PC-3 (cell line): ENCODE data around the gene DLG2. TPM values are rescaled to one million over a fixed set of nuclear protein-coding genes. Genes with fewer than 3 reads are reported as not detected.
"Not testable (repeated sequence)": the region's sequence is repeated elsewhere in the genome, so short reads cannot be mapped to it uniquely, and the experiment has no call there.

ENCODE experiments used
- ATAC-seq: fragments of 200-7000 bp; cut with Tn5 transposase; 2 replicates; pipeline ENCODE4 v1.9.1; 2020; ENCODE audit warnings: mild to moderate bottlenecking, moderate library complexity
- BruUV-seq: library from RNA; stranded (reverse); fragments of 400-500 nt; replicated peaks from 2 replicates; lab custom pipeline; 2021; lab: Mats Ljungman, UMichigan
- CTCF ChIA-PET: fragments of 300-600 bp; sonication (Branson Sonifier 250); formaldehyde crosslinking; loops from one replicate; lab custom pipeline; 2022; ENCODE audit warnings: antibody characterized with exemption; lab: Charles Lee
- POLR2A ChIA-PET: fragments of 300-600 bp; sonication (Branson Sonifier 250); formaldehyde crosslinking; loops from one replicate; lab custom pipeline; 2022; ENCODE audit warnings: antibody characterized with exemption; ENCODE audit not compliant: unreplicated experiment; lab: Charles Lee
- DNase-seq: peaks from one replicate; pipeline ENCODE4 v3.0.0-alpha.2; 2015
- H2AFZ ChIP-seq: fragments of 300-600 bp; sonication (generic); 2 replicates; pipeline ENCODE4 v1.6.0; 2016; ENCODE audit warnings: antibody characterized with exemption, low read length
- H3F3A ChIP-seq: fragments of 300-600 bp; sonication (generic); one replicate; pipeline ENCODE4 v1.6.0; 2017; ENCODE audit warnings: antibody characterized with exemption, low read length, control low read depth, mild to moderate bottlenecking; ENCODE audit not compliant: unreplicated experiment
- H3K27ac ChIP-seq: fragments of 300-600 bp; sonication (generic); 2 replicates; pipeline ENCODE4 v1.5.1; 2016; ENCODE audit warnings: mild to moderate bottlenecking, low read length
- H3K27me3 ChIP-seq: fragments of 300-600 bp; sonication (generic); 2 replicates; pipeline ENCODE4 v1.6.1; 2016; ENCODE audit warnings: low read length, mixed read lengths
- H3K36me3 ChIP-seq: fragments of 300-600 bp; sonication (generic); 2 replicates; pipeline ENCODE4 v1.6.1; 2016; ENCODE audit warnings: low read depth, mixed run types, low read length, mixed read lengths
- H3K4me1 ChIP-seq: fragments of 300-600 bp; sonication (generic); 2 replicates; pipeline ENCODE4 v1.5.1; 2016; ENCODE audit warnings: low read length; ENCODE audit not compliant: insufficient read depth
- H3K4me2 ChIP-seq: fragments of 300-600 bp; sonication (generic); 2 replicates; pipeline ENCODE4 v1.6.0; 2016; ENCODE audit warnings: low read length
- H3K4me3 ChIP-seq: fragments of 300-600 bp; sonication (generic); 2 replicates; pipeline ENCODE4 v1.5.1; 2016; ENCODE audit warnings: mild to moderate bottlenecking, low read length, mixed read lengths
- H3K79me2 ChIP-seq: fragments of 300-600 bp; sonication (generic); 2 replicates; pipeline ENCODE4 v1.6.1; 2017; ENCODE audit warnings: low read length, mixed read lengths
- H3K9ac ChIP-seq: fragments of 300-600 bp; sonication (generic); 2 replicates; pipeline ENCODE4 v1.6.0; 2016; ENCODE audit warnings: mild to moderate bottlenecking, low read length
- H3K9me2 ChIP-seq: fragments of 300-600 bp; sonication (generic); replicated peaks from 2 replicates; pipeline ENCODE4 v1.6.1; 2016; ENCODE audit warnings: mixed run types, low read length, mixed read lengths
- H3K9me3 ChIP-seq: fragments of 300-600 bp; sonication (generic); 2 replicates; pipeline ENCODE4 v1.6.1; 2016; ENCODE audit warnings: low read length, mixed read lengths
- H4K20me1 ChIP-seq: fragments of 300-600 bp; sonication (generic); 2 replicates; pipeline ENCODE4 v1.6.1; 2016; ENCODE audit warnings: low read length, mixed read lengths
- CTCF ChIP-seq: fragments of 300-600 bp; sonication (generic); conservative IDR thresholded peaks from 2 replicates; pipeline ENCODE4 v1.5.1; 2017; ENCODE audit warnings: antibody characterized with exemption, low read depth, mild to moderate bottlenecking, low read length
- EZH2 ChIP-seq: fragments of 300-600 bp; sonication (generic); IDR thresholded peaks from one replicate; pipeline ENCODE4 v1.6.1; 2017; ENCODE audit warnings: antibody characterized with exemption, mild to moderate bottlenecking, low read length; ENCODE audit not compliant: unreplicated experiment
- EZH2phosphoT487 ChIP-seq: fragments of 300-600 bp; sonication (generic); IDR thresholded peaks from 2 replicates; pipeline ENCODE4 v1.6.1; 2018; ENCODE audit warnings: mild to moderate bottlenecking, antibody characterized with exemption, low read length, borderline replicate concordance
- intact Hi-C: fragments of 100-400 bp; cut with micrococcal nuclease; formaldehyde crosslinking; loops from 2 replicates; pipeline ENCODE4 v1.9.0; 2023
- total RNA-seq: library from RNA; depleted of rRNA; stranded (reverse); fragments of >200 nt; gene quantifications from 2 replicates; pipeline ENCODE4 v1.2.3, GENCODE V29; 2014

Gene DLG2
- total RNA-seq, 1 experiment from 2014 or later = 0.58 TPM

GRCh38 chr11:85347291-85347690 is 279.9 kb downstream of the DLG2 start:
- no TSS peak for BruUV-seq
- intact Hi-C loops = no loop called here
- no peak overlapping the region for H3K27ac ChIP-seq
- H3F3A ChIP-seq = no peaks in the 10 kb centered on the region
- H3K9me3 ChIP-seq = no peaks in the 10 kb centered on the region
- POLR2A ChIA-PET = no interaction called here
- CTCF ChIA-PET = no interaction called here
- H2AFZ ChIP-seq = no peak overlapping the region
- H3K36me3 ChIP-seq = no peaks in the 10 kb centered on the region
- no peak for DNase-seq
- no peak overlapping the region for H3K4me2 ChIP-seq
- no peaks in the 10 kb centered on the region for H4K20me1 ChIP-seq
- TF ChIP-seq EZH2phosphoT487 (no peak), CTCF (no peak), EZH2 (no peak)
- H3K79me2 ChIP-seq = no peaks in the 10 kb centered on the region
- H3K9ac ChIP-seq = no peak overlapping the region
- H3K9me2 ChIP-seq = no peaks in the 10 kb centered on the region; the same call in 1 of the 2 replicates
- ATAC-seq = no peak
- no peaks in the 10 kb centered on the region for H3K4me1 ChIP-seq
- H3K27me3 ChIP-seq = peaks cover 10% of the 10 kb centered on the region; the same call in 1 of the 2 replicates
- H3K4me3 ChIP-seq = no peak overlapping the region

GRCh38 chr11:85346484-85346883 is 280.7 kb downstream of the DLG2 start:
- ATAC-seq = no peak
- no TSS peak for BruUV-seq
- intact Hi-C loops = no loop called here
- CTCF ChIA-PET = no interaction called here
- Histone ChIP-seq H3K4me2 (no peak overlapping the region), H3K9ac (no peak overlapping the region), H4K20me1 (no peaks in the 10 kb centered on the region), H3K9me3 (no peaks in the 10 kb centered on the region), H3K36me3 (no peaks in the 10 kb centered on the region), H3K4me3 (no peak overlapping the region), H2AFZ (no peak overlapping the region), H3F3A (no peaks in the 10 kb centered on the region), H3K9me2 (no peaks in the 10 kb centered on the region; the same call in 1 of the 2 replicates), H3K79me2 (no peaks in the 10 kb centered on the region), H3K4me1 (no peaks in the 10 kb centered on the region), H3K27me3 (peaks cover 10% of the 10 kb centered on the region; the same call in 1 of the 2 replicates), H3K27ac (no peak overlapping the region)
- TF ChIP-seq EZH2phosphoT487 (no peak), EZH2 (no peak), CTCF (no peak)
- POLR2A ChIA-PET = no interaction called here
- no peak for DNase-seq

- intact Hi-C loops, H3K4me2 ChIP-seq, CTCF ChIA-PET: not testable (repeated sequence)
Observed at GRCh38 chr11:85340846-85341245, 286.3 kb downstream of the DLG2 start.

More at GRCh38 chr11:85340846-85341245, 286.3 kb downstream of the DLG2 start:
- ATAC-seq, H3K9ac ChIP-seq, H3F3A ChIP-seq, DNase-seq, H3K9me3 ChIP-seq, H3K27me3 ChIP-seq, H3K9me2 ChIP-seq, H3K79me2 ChIP-seq, H4K20me1 ChIP-seq, H3K4me3 ChIP-seq, H3K36me3 ChIP-seq, H3K27ac ChIP-seq, POLR2A ChIA-PET, H3K4me1 ChIP-seq, H2AFZ ChIP-seq, BruUV-seq: not testable (repeated sequence)
